NT2/D1 (cell line): ENCODE results near the gene APP.

Source experiments
- YY1 ChIP-seq: IDR thresholded peaks from 2 replicates; pipeline ENCODE4 v1.6.1; 2011; ENCODE audit not compliant: insufficient read length, insufficient read depth
- ZNF274 ChIP-seq: IDR thresholded peaks from 2 replicates; pipeline ENCODE4 v1.6.1; 2011; ENCODE audit warnings: mild to moderate bottlenecking, low read depth, low read length

GRCh38 chr21:26067836-26068594 is 102.6 kb downstream of the APP start:
- no peak for TF ChIP-seq YY1
- no peak for TF ChIP-seq ZNF274
